ENCODE data around the gene ZDHHC22.
A peak's percentile ranks its signal among the peaks of the same experiment; 100 is the strongest.

The ZDHHC22 gene

GRCh38 chr14:77157740-77158139, 16.1 kb upstream of the ZDHHC22 start:
- DNase-seq (ENCODE audit: low read depth): no peak

- DNase-seq (ENCODE audit: low read depth): no peak
These were observed 13.5 kb upstream of the ZDHHC22 start for GRCh38 chr14:77155083-77155482.

GRCh38 chr14:77154421-77154820, 12.8 kb upstream of the ZDHHC22 start:
- DNase-seq (ENCODE audit: low read depth): no peak

GRCh38 chr14:77153802-77154201, 12.2 kb upstream of the ZDHHC22 start:
- DNase-seq (ENCODE audit: low read depth): no peak

GRCh38 chr14:77151918-77152588, 10.5 kb upstream of the ZDHHC22 start:
- no peak for DNase-seq (ENCODE audit: low read depth)

- DNase-seq (ENCODE audit: low read depth): no peak
These were observed 9.7 kb upstream of the ZDHHC22 start for GRCh38 chr14:77151245-77151644.

GRCh38 chr14:77148510-77149231, 7.1 kb upstream of the ZDHHC22 start:
- DNase-seq (ENCODE audit: low read depth): no peak

GRCh38 chr14:77145975-77146740, 4.6 kb upstream of the ZDHHC22 start:
- no peak for DNase-seq (ENCODE audit: low read depth)

GRCh38 chr14:77144412-77145115, 3.0 kb upstream of the ZDHHC22 start:
- no peak for DNase-seq (ENCODE audit: low read depth)

- DNase-seq (ENCODE audit: low read depth): no peak
These were observed 1.5 kb upstream of the ZDHHC22 start for GRCh38 chr14:77143071-77143470.

GRCh38 chr14:77142005-77142800, 612 bp upstream of the ZDHHC22 start:
- no peak for DNase-seq (ENCODE audit: low read depth)

- DNase-seq (ENCODE audit: low read depth): no peak
These were observed 1.0 kb downstream of the ZDHHC22 start for GRCh38 chr14:77140359-77141213.

- DNase-seq (ENCODE audit: low read depth): peak; percentile 17
These were observed 1.8 kb downstream of the ZDHHC22 start for GRCh38 chr14:77139540-77140358.

- no peak for DNase-seq (ENCODE audit: low read depth)
These were observed 2.6 kb downstream of the ZDHHC22 start for GRCh38 chr14:77139022-77139421.

- peak; percentile 24 for DNase-seq (ENCODE audit: low read depth)
These were observed 7.8 kb downstream of the ZDHHC22 start for GRCh38 chr14:77133720-77134338.

GRCh38 chr14:77131871-77132486, 9.6 kb downstream of the ZDHHC22 start:
- no peak for DNase-seq (ENCODE audit: low read depth)

GRCh38 chr14:77131206-77131605, 10.4 kb downstream of the ZDHHC22 start:
- no peak for DNase-seq (ENCODE audit: low read depth)

- no peak for DNase-seq (ENCODE audit: low read depth)
These were observed 11.2 kb downstream of the ZDHHC22 start for GRCh38 chr14:77130386-77130785.

- DNase-seq (ENCODE audit: low read depth): no peak
These were observed 13.1 kb downstream of the ZDHHC22 start for GRCh38 chr14:77128414-77128891.

Data from activated gamma-delta T cell treated with anti-CD3 and anti-CD28 coated beads, Interleukin-2, amount 50 U/mL, for 16 hours (primary cell).